ENCODE data around the gene GOLGA8N.

DNA sequence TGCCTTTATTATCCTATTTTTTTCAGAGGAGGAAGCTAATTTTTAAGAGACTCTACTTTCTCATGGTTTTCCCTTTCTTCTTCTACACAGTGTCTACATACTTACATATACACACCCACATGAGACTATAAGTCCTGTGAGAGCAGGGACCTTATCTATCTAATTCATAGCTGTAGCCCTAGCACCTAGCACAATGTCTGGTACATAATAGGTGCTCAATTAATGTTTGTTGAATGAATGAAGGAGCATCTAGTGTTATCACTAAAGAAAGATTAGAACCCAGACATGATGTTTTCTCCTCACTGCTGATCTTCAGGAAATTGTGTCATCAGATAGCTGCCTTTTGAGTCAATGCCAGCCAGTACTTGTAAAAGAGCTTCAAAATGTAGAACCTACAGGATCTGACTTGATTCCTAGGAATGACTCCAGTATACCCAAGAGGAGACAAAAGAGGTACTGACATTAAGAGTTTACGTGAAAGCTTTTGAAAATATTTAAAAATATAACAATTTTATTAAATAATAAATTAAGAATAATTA lies 50.7 kb downstream of the GOLGA8N start:
- TF ChIP-seq, protein P1, sequence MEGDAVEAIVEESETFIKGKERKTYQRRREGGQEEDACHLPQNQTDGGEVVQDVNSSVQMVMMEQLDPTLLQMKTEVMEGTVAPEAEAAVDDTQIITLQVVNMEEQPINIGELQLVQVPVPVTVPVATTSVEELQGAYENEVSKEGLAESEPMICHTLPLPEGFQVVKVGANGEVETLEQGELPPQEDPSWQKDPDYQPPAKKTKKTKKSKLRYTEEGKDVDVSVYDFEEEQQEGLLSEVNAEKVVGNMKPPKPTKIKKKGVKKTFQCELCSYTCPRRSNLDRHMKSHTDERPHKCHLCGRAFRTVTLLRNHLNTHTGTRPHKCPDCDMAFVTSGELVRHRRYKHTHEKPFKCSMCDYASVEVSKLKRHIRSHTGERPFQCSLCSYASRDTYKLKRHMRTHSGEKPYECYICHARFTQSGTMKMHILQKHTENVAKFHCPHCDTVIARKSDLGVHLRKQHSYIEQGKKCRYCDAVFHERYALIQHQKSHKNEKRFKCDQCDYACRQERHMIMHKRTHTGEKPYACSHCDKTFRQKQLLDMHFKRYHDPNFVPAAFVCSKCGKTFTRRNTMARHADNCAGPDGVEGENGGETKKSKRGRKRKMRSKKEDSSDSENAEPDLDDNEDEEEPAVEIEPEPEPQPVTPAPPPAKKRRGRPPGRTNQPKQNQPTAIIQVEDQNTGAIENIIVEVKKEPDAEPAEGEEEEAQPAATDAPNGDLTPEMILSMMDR (IDR thresholded peaks at IDR 0.05): no peak
- TF ChIP-seq POLR2A (IDR thresholded peaks at IDR 0.05): no peak

All from lower leg skin (tissue), 3 donors.